Hepatocyte (in vitro differentiated cells): ENCODE data around the gene PKP4.

Experiments used
- EZH2 ChIP-seq: fragments of 200-600 bp; sonication (generic); IDR thresholded peaks from 2 replicates; pipeline ENCODE4 v1.6.1; 2016; ENCODE audit warnings: antibody characterized with exemption, mild to moderate bottlenecking, borderline replicate concordance
- EZH2phosphoT487 ChIP-seq: fragments of 200-600 bp; sonication (generic); IDR thresholded peaks from one replicate; pipeline ENCODE4 v1.6.1; 2018; ENCODE audit warnings: antibody characterized with exemption, mild to moderate bottlenecking, low read depth, moderate library complexity; ENCODE audit not compliant: unreplicated experiment, severe bottlenecking
- TF ChIP-seq, protein P1 (sequence below): fragments of 200-600 bp; sonication (generic); IDR thresholded peaks from 2 replicates; pipeline ENCODE4 v1.5.1; 2016; ENCODE audit warnings: antibody characterized with exemption, mild to moderate bottlenecking; ENCODE audit not compliant: poor library complexity

DNA sequence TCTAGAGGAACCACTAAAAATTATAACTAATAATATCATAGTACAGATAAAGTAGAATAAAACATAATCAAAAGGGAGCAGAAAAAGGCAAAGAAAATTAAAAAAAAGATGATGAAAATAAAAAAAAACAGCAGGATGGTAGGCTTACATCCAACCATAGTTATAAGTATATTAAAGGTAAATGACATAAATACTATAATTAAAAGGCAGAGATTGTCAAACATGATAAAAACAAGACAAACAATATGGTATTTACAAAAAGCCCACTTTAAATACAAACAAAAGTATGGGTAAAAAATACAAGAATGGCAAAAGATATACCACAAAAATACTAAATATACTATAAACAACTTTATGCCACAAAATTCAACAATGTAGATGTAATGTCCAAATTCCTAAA, 24.6 kb upstream of the PKP4 start:
- TF ChIP-seq, protein P1, sequence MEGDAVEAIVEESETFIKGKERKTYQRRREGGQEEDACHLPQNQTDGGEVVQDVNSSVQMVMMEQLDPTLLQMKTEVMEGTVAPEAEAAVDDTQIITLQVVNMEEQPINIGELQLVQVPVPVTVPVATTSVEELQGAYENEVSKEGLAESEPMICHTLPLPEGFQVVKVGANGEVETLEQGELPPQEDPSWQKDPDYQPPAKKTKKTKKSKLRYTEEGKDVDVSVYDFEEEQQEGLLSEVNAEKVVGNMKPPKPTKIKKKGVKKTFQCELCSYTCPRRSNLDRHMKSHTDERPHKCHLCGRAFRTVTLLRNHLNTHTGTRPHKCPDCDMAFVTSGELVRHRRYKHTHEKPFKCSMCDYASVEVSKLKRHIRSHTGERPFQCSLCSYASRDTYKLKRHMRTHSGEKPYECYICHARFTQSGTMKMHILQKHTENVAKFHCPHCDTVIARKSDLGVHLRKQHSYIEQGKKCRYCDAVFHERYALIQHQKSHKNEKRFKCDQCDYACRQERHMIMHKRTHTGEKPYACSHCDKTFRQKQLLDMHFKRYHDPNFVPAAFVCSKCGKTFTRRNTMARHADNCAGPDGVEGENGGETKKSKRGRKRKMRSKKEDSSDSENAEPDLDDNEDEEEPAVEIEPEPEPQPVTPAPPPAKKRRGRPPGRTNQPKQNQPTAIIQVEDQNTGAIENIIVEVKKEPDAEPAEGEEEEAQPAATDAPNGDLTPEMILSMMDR = no peak
- TF ChIP-seq EZH2 (no peak), EZH2phosphoT487 (no peak)
